Mucosa of descending colon (tissue), 3 donors: ENCODE results near the gene CAPN8. TPM values are rescaled to one million over a fixed set of nuclear protein-coding genes. Genes with fewer than 3 reads are reported as not detected.

Experiments
- ATAC-seq: fragments of 200-7000 bp; cut with Tn5 transposase; one replicate; pipeline ENCODE4 v1.9.1; 2020; ENCODE audit warnings: mild to moderate bottlenecking, moderate library complexity
- DNase-seq, 3 donors: peaks; one replicate each; pipeline ENCODE4 v3.0.0-alpha.2; 2020
- H3K36me3 ChIP-seq: fragments of 200-600 bp; one replicate; pipeline ENCODE4 v1.8.0; 2021; ENCODE audit warnings: low read depth, mild to moderate bottlenecking
- H3K4me1 ChIP-seq: fragments of 200-600 bp; one replicate; pipeline ENCODE4 v1.8.0; 2021; ENCODE audit warnings: low read depth, mild to moderate bottlenecking
- H3K4me3 ChIP-seq: fragments of 200-600 bp; one replicate; pipeline ENCODE4 v1.8.0; 2021; ENCODE audit warnings: mild to moderate bottlenecking
- H3K9me3 ChIP-seq: fragments of 200-600 bp; one replicate; pipeline ENCODE4 v1.8.0; 2021; ENCODE audit warnings: mild to moderate bottlenecking
- CTCF ChIP-seq: fragments of 200-600 bp; IDR thresholded peaks from one replicate; pipeline ENCODE4 v1.8.0; 2022; ENCODE audit warnings: antibody characterized with exemption, mild to moderate bottlenecking
- intact Hi-C, 2 donors: fragments of 100-400 bp; cut with DNase I in 1 of 2; cut with micrococcal nuclease in 1 of 2; formaldehyde crosslinking; loops; one replicate each; pipeline versions ENCODE4 v1.11.0 to v1.11.1; 2022; cut with DNase I, micrococcal nuclease
- total RNA-seq, 3 donors: library from RNA; stranded (reverse); fragmentation: NEBNext Ultra II Directional in 2 of 3; extraction: Animal tissue kit (Norgen Biotek cat#: 25700) in 2 of 3; gene quantifications; one replicate each; pipeline versions ENCODE4 v1.2.1 to v1.2.4, GENCODE V29; 2021 to 2023
- donor health status: DM: no; HTN: no; CAD: no; lungs with moderate emphysema.
- donor health status: DM: no; HTN: no; CAD: no.
- donor health status: DM: no; HTN: yes; CAD: no.

The CAPN8 gene
- total RNA-seq, 3 donors from 2014 or later, result 31.1 to 88.6 (median 59.0) TPM

GRCh38 chr1:223543560-223543959 is 121.9 kb downstream of the CAPN8 start:
- ATAC-seq (no peak), DNase-seq (no peak)
- Histone ChIP-seq H3K36me3 (no peaks in the 10 kb centered on the region), H3K9me3 (no peaks in the 10 kb centered on the region), H3K4me3 (no peak overlapping the region), H3K4me1 (peaks cover 9% of the 10 kb centered on the region)
- no peak for TF ChIP-seq CTCF
- intact Hi-C loops, result no loop called here

GRCh38 chr1:223542831-223543230 is 122.7 kb downstream of the CAPN8 start:
- no peak for TF ChIP-seq CTCF
- peak; percentile 20 for ATAC-seq
- intact Hi-C loops, result no loop called here
- no peak for DNase-seq
- Histone ChIP-seq H3K4me1 (peaks cover 9% of the 10 kb centered on the region), H3K9me3 (no peaks in the 10 kb centered on the region), H3K4me3 (no peak overlapping the region), H3K36me3 (no peaks in the 10 kb centered on the region)

- DNase-seq, result no peak
- H3K9me3 ChIP-seq, result no peaks in the 10 kb centered on the region
- no peak overlapping the region for H3K4me3 ChIP-seq
- intact Hi-C loops, result no loop called here
- no peaks in the 10 kb centered on the region for H3K36me3 ChIP-seq
- ATAC-seq, result no peak
- TF ChIP-seq CTCF, result no peak
- H3K4me1 ChIP-seq, result peaks cover 9% of the 10 kb centered on the region
Measured at GRCh38 chr1:223540485-223541106, 124.9 kb downstream of the CAPN8 start.

GRCh38 chr1:223539750-223540149 is 125.8 kb downstream of the CAPN8 start:
- TF ChIP-seq CTCF, result no peak
- Histone ChIP-seq H3K9me3 (no peaks in the 10 kb centered on the region), H3K36me3 (no peaks in the 10 kb centered on the region), H3K4me3 (no peak overlapping the region), H3K4me1 (peaks cover 7% of the 10 kb centered on the region)
- intact Hi-C loops, result no loop called here
- ATAC-seq (no peak), DNase-seq (no peak)

- no peak for TF ChIP-seq CTCF
- ATAC-seq (no peak), DNase-seq (no peak)
- Histone ChIP-seq H3K4me3 (no peak overlapping the region), H3K36me3 (no peaks in the 10 kb centered on the region), H3K4me1 (peaks cover 7% of the 10 kb centered on the region), H3K9me3 (no peaks in the 10 kb centered on the region)
- intact Hi-C loops, result no loop called here
Measured at GRCh38 chr1:223538981-223539380, 126.5 kb downstream of the CAPN8 start.

- intact Hi-C loops, result no loop called here
- ATAC-seq (no peak), DNase-seq (no peak)
- H3K4me1 ChIP-seq, result no peaks in the 10 kb centered on the region
- no peaks in the 10 kb centered on the region for H3K36me3 ChIP-seq
- TF ChIP-seq CTCF, result no peak
- no peaks in the 10 kb centered on the region for H3K9me3 ChIP-seq
- no peak overlapping the region for H3K4me3 ChIP-seq
Measured at GRCh38 chr1:223535319-223535718, 130.2 kb downstream of the CAPN8 start.
